ENCODE measurements around the gene RNF215.
A peak's percentile ranks its signal among the peaks of the same experiment; 100 is the strongest.

RNF215 gene

GRCh38 chr22:30400159-30400558 lies 12.9 kb upstream of the RNF215 start:
- H3K27ac ChIP-seq: no peak overlapping the region
- in situ Hi-C loops (cut with HindIII; ENCODE audit: low pct_ligation_motif_present, low sequenced_read_pairs): no loop called here
- TF ChIP-seq CTCF (IDR thresholded peaks at IDR 0.05; ENCODE audit: low read depth, low read length, missing control alignments): no peak
- no peak overlapping the region for H3K4me3 ChIP-seq (ENCODE audit: low read depth, low read length)
- no peak for DNase-seq
- H3K27me3 ChIP-seq (replicated peaks): no peaks in the 10 kb centered on the region
- peaks cover 34% of the 10 kb centered on the region for H3K36me3 ChIP-seq (replicated peaks)

- in situ Hi-C loops (cut with HindIII; ENCODE audit: low pct_ligation_motif_present, low sequenced_read_pairs): no loop called here
- TF ChIP-seq CTCF (IDR thresholded peaks at IDR 0.05; ENCODE audit: low read depth, low read length, missing control alignments): no peak
- H3K27ac ChIP-seq: no peak overlapping the region
- H3K36me3 ChIP-seq (replicated peaks): peaks cover 34% of the 10 kb centered on the region
- no peak overlapping the region for H3K4me3 ChIP-seq (ENCODE audit: low read depth, low read length)
- no peak for DNase-seq
- no peaks in the 10 kb centered on the region for H3K27me3 ChIP-seq (replicated peaks)
Measured at GRCh38 chr22:30399718-30400117, 12.5 kb upstream of the RNF215 start.

GRCh38 chr22:30398685-30399680 lies 11.8 kb upstream of the RNF215 start:
- TF ChIP-seq CTCF (IDR thresholded peaks at IDR 0.05; ENCODE audit: low read depth, low read length, missing control alignments): no peak
- no peak for DNase-seq
- in situ Hi-C loops (cut with HindIII; ENCODE audit: low pct_ligation_motif_present, low sequenced_read_pairs): no loop called here
- Histone ChIP-seq H3K27ac (no peak overlapping the region), H3K27me3 (replicated peaks) (no peaks in the 10 kb centered on the region), H3K36me3 (replicated peaks) (peaks cover 26% of the 10 kb centered on the region), H3K4me3 (ENCODE audit: low read depth, low read length) (peak overlapping the region; percentile 83)

- peak overlapping the region; percentile 50 for H3K27ac ChIP-seq
- H3K4me3 ChIP-seq (ENCODE audit: low read depth, low read length): peak overlapping the region; percentile 83
- no peak for DNase-seq
Measured at GRCh38 chr22:30397656-30398635, 10.7 kb upstream of the RNF215 start.

More at GRCh38 chr22:30397656-30398635, 10.7 kb upstream of the RNF215 start:
- peaks cover 22% of the 10 kb centered on the region for H3K36me3 ChIP-seq (replicated peaks)
- no peaks in the 10 kb centered on the region for H3K27me3 ChIP-seq (replicated peaks)
- in situ Hi-C loops (cut with HindIII; ENCODE audit: low pct_ligation_motif_present, low sequenced_read_pairs): no loop called here
- TF ChIP-seq CTCF (IDR thresholded peaks at IDR 0.05; ENCODE audit: low read depth, low read length, missing control alignments): no peak

Data from brain microvascular endothelial cell (primary cell).